DOHH2 (cell line): Measurements from ENCODE around the gene HHATL.

ENCODE experiments used
- H3F3A ChIP-seq: fragments of 200-600 bp; sonication (generic), shearing (Covaris generic); 2 replicates; pipeline ENCODE4 v1.6.0; 2016; ENCODE audit warnings: antibody characterized with exemption, mild to moderate bottlenecking; ENCODE audit not compliant: control insufficient read depth, insufficient read depth
- H3K27ac ChIP-seq: fragments of 200-600 bp; sonication (generic); 2 replicates; pipeline ENCODE4 v1.5.1; 2014; ENCODE audit warnings: low read depth, mild to moderate bottlenecking, low read length, moderate library complexity
- H3K27me3 ChIP-seq: fragments of 200-600 bp; sonication (generic); 2 replicates; pipeline ENCODE4 v1.6.1; 2014; ENCODE audit warnings: mild to moderate bottlenecking, low read length, mixed read lengths; ENCODE audit not compliant: control insufficient read depth
- H3K36me3 ChIP-seq: fragments of 200-600 bp; sonication (generic); 2 replicates; pipeline ENCODE4 v1.6.1; 2014; ENCODE audit warnings: mild to moderate bottlenecking, low read length, moderate library complexity, mixed read lengths; ENCODE audit not compliant: control insufficient read depth
- H3K4me1 ChIP-seq: fragments of 200-600 bp; sonication (generic); 2 replicates; pipeline ENCODE4 v1.6.1; 2014; ENCODE audit warnings: mild to moderate bottlenecking, low read length, mixed read lengths; ENCODE audit not compliant: control insufficient read depth
- H3K4me2 ChIP-seq: fragments of 200-600 bp; sonication (generic); 2 replicates; pipeline ENCODE4 v1.6.0; 2014; ENCODE audit warnings: mild to moderate bottlenecking, low read length, moderate library complexity
- H3K4me3 ChIP-seq: fragments of 200-600 bp; sonication (generic); 2 replicates; pipeline ENCODE4 v1.5.1; 2014; ENCODE audit warnings: mild to moderate bottlenecking, low read length, mixed read lengths
- H3K79me2 ChIP-seq: fragments of 200-600 bp; sonication (generic); 2 replicates; pipeline ENCODE4 v1.6.1; 2014; ENCODE audit warnings: mild to moderate bottlenecking, low read length, mixed read lengths; ENCODE audit not compliant: control insufficient read depth
- H3K9me2 ChIP-seq: fragments of 200-600 bp; sonication (generic); replicated peaks from 2 replicates; pipeline ENCODE4 v1.6.1; 2014; ENCODE audit warnings: mild to moderate bottlenecking, low read length, mixed read lengths; ENCODE audit not compliant: control insufficient read depth
- H3K9me3 ChIP-seq: fragments of 200-600 bp; sonication (generic); 2 replicates; pipeline ENCODE4 v1.6.1; 2014; ENCODE audit warnings: antibody characterized with exemption, low read length, mixed read lengths; ENCODE audit not compliant: control insufficient read depth, insufficient read depth
- H4K20me1 ChIP-seq: fragments of 200-600 bp; sonication (generic); 2 replicates; pipeline ENCODE4 v1.6.0; 2014; ENCODE audit warnings: low read depth, mild to moderate bottlenecking, antibody characterized with exemption, low read length, moderate library complexity; ENCODE audit not compliant: control insufficient read depth, insufficient read depth
- CTCF ChIP-seq: fragments of 200-600 bp; sonication (generic); IDR thresholded peaks from one replicate; pipeline ENCODE4 v1.5.1; 2014; ENCODE audit warnings: antibody characterized with exemption, mild to moderate bottlenecking, low read depth, low read length; ENCODE audit not compliant: poor library complexity, severe bottlenecking
- EZH2phosphoT487 ChIP-seq: fragments of 200-600 bp; sonication (generic); IDR thresholded peaks from 2 replicates; pipeline ENCODE4 v1.6.1; 2017; ENCODE audit warnings: borderline replicate concordance, mild to moderate bottlenecking, antibody characterized with exemption, low read length, moderate library complexity, mixed read lengths

The HHATL gene

GRCh38 chr3:42698216-42698910 is 4.2 kb downstream of the HHATL start:
- Histone ChIP-seq H3F3A (no peaks in the 10 kb centered on the region), H3K36me3 (no peaks in the 10 kb centered on the region), H3K9me2 (no peaks in the 10 kb centered on the region), H3K4me1 (no peaks in the 10 kb centered on the region), H3K79me2 (no peaks in the 10 kb centered on the region), H3K4me2 (no peak overlapping the region), H4K20me1 (no peaks in the 10 kb centered on the region), H3K9me3 (no peaks in the 10 kb centered on the region), H3K27ac (no peak overlapping the region), H3K4me3 (no peak overlapping the region), H3K27me3 (0 out of 2 replicates have a peak, but pooled peaks cover 3% of the 10 kb centered on the region)
- no peak for TF ChIP-seq CTCF
- no peak for TF ChIP-seq EZH2phosphoT487

DNA sequence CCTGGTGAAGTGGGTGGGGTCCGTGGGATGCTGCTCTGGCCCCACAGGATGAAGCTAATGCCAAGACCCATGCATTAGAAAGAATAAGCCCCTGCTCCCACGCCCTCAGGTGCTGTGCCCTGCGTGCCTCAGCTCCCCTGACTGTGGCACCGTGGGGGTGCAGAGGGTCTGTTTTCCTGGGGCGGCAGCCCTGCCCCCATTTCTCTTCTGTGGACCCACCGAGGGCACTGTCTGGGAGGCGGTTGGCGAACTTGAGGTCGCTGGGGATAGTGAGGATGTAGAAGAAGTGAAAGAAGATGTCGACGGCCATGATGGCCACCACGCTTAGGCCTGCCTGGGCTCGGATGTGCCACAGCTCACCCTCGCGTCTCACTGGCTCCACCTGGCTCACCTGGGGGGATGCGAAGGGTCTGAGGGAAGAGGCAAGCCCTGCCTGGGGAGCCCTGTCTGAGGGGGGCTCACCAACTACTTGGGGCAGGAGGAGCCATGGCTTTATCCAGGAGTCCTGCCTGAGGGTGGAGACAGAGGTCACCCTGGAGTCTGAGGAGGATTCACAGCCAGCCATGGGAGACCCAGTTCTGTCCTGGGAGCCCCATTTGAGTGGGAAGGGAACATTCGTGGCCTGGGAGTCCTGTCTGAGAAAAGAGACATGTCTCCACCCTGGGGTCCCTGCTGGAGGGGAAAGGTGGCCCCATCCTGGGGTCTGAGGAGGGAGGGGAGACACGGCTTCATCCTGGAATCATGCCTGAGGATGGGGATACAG is 5.1 kb downstream of the HHATL start:
- Histone ChIP-seq H3F3A (no peaks in the 10 kb centered on the region), H3K27ac (no peak overlapping the region), H3K4me2 (no peak overlapping the region), H3K4me3 (no peak overlapping the region), H3K9me3 (no peaks in the 10 kb centered on the region), H3K4me1 (no peaks in the 10 kb centered on the region), H3K9me2 (no peaks in the 10 kb centered on the region), H3K36me3 (no peaks in the 10 kb centered on the region), H3K79me2 (no peaks in the 10 kb centered on the region), H4K20me1 (no peaks in the 10 kb centered on the region), H3K27me3 (0 out of 2 replicates have a peak, but pooled peaks cover 3% of the 10 kb centered on the region)
- TF ChIP-seq CTCF (no peak), EZH2phosphoT487 (no peak)

DNA sequence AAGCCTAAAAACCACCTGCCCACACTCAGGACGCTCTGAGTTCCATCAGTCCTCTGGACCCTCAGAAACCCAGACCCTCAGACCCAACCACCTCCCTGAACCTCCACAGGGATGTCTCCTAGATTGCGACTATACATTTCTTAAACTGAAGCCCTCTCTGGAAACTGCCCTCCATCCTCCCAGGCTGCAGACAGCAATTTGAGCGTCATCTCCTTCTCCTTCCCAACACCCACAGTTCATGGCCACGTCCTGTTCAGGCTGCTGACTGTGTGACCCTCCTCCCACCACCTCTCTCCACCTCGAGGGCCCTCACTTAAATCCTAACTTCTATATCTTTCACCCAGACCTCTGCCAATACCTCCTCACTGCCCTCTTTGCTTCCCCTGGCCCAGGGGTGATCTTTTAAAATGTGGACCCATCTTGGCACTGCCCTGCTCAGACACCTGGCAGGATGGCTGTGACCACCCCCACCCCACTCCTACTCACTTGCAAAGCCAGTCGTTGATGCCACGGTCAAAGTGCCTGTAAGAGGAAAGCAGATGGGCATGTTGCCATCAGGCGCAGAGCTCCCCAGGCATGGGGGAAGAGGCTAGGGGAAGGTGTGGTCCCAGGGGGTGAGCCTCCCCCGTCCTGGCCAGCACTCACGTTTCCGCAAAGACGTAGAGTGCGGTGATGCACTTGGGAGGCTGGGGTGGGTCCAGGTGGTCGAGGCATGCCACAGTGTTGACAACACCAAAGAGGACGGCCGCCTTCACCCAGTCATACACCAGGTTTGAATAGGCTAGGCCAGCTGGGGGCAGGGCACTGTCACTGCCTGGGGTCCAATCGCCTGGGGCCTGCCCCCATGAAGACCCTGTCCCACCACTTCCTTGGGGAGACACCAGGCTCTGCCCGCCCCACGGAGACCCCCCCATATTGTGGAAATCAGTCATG is 6.0 kb downstream of the HHATL start:
- Histone ChIP-seq H3K9me2 (no peaks in the 10 kb centered on the region), H3K36me3 (no peaks in the 10 kb centered on the region), H3K4me1 (no peaks in the 10 kb centered on the region), H3K79me2 (no peaks in the 10 kb centered on the region), H3K27me3 (0 out of 2 replicates have a peak, but pooled peaks cover 3% of the 10 kb centered on the region), H3K9me3 (no peaks in the 10 kb centered on the region), H3K4me2 (no peak overlapping the region), H3K27ac (no peak overlapping the region), H3K4me3 (no peak overlapping the region), H4K20me1 (no peaks in the 10 kb centered on the region), H3F3A (no peaks in the 10 kb centered on the region)
- no peak for TF ChIP-seq EZH2phosphoT487
- no peak for TF ChIP-seq CTCF
